ENCODE results near the gene OBP2B. TPM values are rescaled to one million over a fixed set of nuclear protein-coding genes. Genes with fewer than 3 reads are reported as not detected.

OBP2B gene
- total and polyA plus RNA-seq, 4 donors, result not detected

DNA sequence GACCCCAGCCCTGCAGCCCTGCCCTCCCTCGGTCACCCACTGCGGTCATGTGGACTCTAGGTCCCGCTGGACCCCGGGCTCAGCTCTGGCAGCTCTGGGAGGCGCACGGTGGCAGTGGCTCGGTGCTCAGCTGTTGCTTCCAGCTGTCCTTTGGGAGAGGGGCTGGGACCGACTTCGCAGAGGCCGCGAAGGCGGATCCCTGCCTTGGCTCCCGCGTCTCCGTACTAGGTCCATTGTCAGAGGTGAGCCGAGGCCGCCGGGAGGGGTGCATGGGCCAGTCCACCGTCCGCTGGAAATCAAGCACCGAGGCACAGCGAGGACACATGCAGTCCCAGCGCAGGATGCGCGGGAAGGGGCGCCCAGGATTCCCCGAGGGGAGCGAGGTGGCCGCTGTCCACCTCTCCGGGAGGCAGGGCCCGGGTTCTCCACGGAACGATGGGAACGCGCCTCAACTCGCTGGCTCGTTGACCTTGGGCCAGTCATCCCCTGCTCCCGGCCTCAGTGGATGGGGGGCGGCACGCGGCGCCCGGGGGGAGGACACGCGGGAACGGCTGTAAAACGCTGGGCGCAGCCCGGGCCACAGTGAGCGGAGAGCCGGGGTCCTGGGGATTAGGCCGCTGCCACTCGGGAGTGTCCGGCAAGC is 46.1 kb downstream of the OBP2B start:
- Histone ChIP-seq H3K36me3 (ENCODE audit: control insufficient read depth in 1 of 2, insufficient read depth in 2 of 2, low read length in 1 of 2) (no peaks in the 10 kb centered on the region), H3K4me1 (ENCODE audit: control insufficient read depth in 1 of 2, insufficient read depth in 2 of 2, low read length in 2 of 2) (no peaks in the 10 kb centered on the region), H3K27ac (ENCODE audit: low read depth in 1 of 2, low read length in 2 of 2) (no peak overlapping the region), H3K4me3 (ENCODE audit: low read length in 2 of 2) (peak overlapping the region; percentile 43 to 66), H3K9me3 (ENCODE audit: control insufficient read depth, low read length) (no peaks in the 10 kb centered on the region), H3K27me3 (ENCODE audit: control insufficient read depth in 1 of 2, insufficient read depth in 2 of 2, low read length in 1 of 2) (no peaks in the 10 kb centered on the region)
- DNase-seq (peak in 1 of 2 donors; percentile 77), ATAC-seq (ENCODE audit: low FRiP score) (peak; percentile 21)
- intact Hi-C loops (cut with DNase I), result no loop called here
- WGBS, 2 donors, result 24 to 34% methylated on average over 52 to 54 of the region's 54 CpGs

DNA sequence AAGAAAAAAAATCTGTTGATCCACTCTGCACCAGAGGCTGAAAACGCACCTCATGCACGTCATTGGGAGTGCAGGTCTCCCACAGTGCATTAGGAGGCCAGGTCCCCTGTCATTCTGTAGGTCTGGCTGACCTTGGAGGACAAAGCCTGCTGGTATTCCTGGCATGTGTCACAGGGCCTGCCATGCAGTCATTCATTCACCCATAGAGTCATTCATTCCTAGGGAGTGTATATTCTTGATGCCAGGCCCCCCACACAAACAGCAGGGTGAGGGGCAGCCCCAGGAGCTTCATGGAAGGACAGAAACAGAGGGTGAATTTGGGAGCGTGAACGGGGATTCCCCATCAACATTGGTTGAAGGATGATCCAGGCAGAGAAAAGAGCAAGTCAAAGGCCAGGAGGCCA is 47.5 kb downstream of the OBP2B start:
- no peaks in the 10 kb centered on the region for H3K27me3 ChIP-seq (ENCODE audit: control insufficient read depth in 1 of 2, insufficient read depth in 2 of 2, low read length in 1 of 2)
- intact Hi-C loops (cut with DNase I), result no loop called here
- peak in 1 of 2 donors; percentile 45 for DNase-seq
- H3K27ac ChIP-seq (ENCODE audit: low read depth in 1 of 2, low read length in 2 of 2), result no peak overlapping the region
- H3K4me1 ChIP-seq (ENCODE audit: control insufficient read depth in 1 of 2, insufficient read depth in 2 of 2, low read length in 2 of 2), result no peaks in the 10 kb centered on the region
- H3K9me3 ChIP-seq (ENCODE audit: control insufficient read depth, low read length), result no peaks in the 10 kb centered on the region
- ATAC-seq (ENCODE audit: low FRiP score), result no peak
- 70 to 86% methylated on average over 4 of the region's 4 CpGs for WGBS, 2 donors
- no peak overlapping the region for H3K4me3 ChIP-seq (ENCODE audit: low read length in 2 of 2)
- no peaks in the 10 kb centered on the region for H3K36me3 ChIP-seq (ENCODE audit: control insufficient read depth in 1 of 2, insufficient read depth in 2 of 2, low read length in 1 of 2)

DNA sequence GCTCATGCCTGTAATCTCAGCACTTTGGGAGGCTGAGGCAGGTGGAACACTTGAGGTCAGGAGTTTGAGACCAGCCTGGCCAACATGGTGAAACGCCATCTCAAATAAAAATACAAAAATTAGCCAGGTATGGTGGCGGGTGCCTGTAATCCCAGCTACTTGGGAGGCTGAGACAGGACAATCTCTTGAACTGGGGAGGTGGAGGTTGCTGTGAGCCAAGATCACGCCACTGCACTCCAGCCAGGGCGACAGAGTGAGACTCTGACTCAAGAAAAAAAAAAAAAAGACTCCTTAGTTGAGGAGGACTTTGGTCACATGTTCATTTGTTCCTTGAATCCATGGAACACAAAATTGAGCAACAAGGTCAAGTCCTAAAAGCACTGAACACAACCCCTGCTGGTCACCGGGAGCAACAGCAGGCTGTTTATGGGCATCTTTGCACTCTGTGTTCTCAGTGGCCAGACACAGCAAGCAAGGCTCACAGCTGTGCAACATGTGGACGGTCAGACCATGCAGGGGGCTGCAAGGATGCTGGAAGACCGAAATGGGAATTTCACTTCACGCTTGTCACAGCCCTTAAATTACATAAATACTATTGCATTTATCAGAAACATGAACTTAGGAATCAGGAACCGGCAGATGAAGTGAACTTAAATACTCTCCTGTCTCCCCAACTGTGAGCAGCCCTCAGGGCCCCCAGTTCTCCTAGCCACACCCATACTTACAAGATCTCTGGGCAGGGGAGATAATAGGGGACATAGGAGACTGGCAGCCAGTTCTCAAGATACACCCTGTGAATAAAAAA is 48.1 kb downstream of the OBP2B start:
- Histone ChIP-seq H3K36me3 (ENCODE audit: control insufficient read depth in 1 of 2, insufficient read depth in 2 of 2, low read length in 1 of 2) (no peaks in the 10 kb centered on the region), H3K4me3 (ENCODE audit: low read length in 2 of 2) (no peak overlapping the region), H3K27me3 (ENCODE audit: control insufficient read depth in 1 of 2, insufficient read depth in 2 of 2, low read length in 1 of 2) (no peaks in the 10 kb centered on the region), H3K9me3 (ENCODE audit: control insufficient read depth, low read length) (no peaks in the 10 kb centered on the region), H3K27ac (ENCODE audit: low read depth in 1 of 2, low read length in 2 of 2) (no peak overlapping the region), H3K4me1 (ENCODE audit: control insufficient read depth in 1 of 2, insufficient read depth in 2 of 2, low read length in 2 of 2) (no peaks in the 10 kb centered on the region)
- peak; percentile 76 to 79 for DNase-seq
- peak; percentile 84 for ATAC-seq (ENCODE audit: low FRiP score)
- 66 to 71% methylated on average over 9 of the region's 9 CpGs for WGBS, 2 donors
- intact Hi-C loops (cut with DNase I), result no loop called here

DNA sequence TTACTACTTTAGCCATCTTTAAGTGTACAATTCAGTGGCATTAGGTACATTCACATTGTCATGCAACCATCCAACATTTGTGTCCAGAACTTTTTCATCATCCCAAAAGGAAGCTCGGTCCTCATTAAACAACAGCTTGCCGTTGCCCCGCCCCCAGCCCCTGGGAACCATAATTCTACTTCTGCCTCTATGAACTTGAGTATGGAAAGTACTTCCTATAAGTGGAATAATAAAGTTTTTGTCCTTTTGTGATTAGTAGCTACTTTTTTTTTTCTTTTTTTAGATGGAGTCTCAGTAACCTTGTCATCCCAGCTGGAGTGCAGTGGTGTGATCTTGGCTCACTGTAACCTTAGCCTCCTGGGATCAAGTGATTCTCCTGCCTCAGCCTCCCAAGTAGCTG is 50.4 kb downstream of the OBP2B start:
- Histone ChIP-seq H3K27ac (ENCODE audit: low read depth in 1 of 2, low read length in 2 of 2) (no peak overlapping the region), H3K27me3 (ENCODE audit: control insufficient read depth in 1 of 2, insufficient read depth in 2 of 2, low read length in 1 of 2) (no peaks in the 10 kb centered on the region), H3K4me1 (ENCODE audit: control insufficient read depth in 1 of 2, insufficient read depth in 2 of 2, low read length in 2 of 2) (no peaks in the 10 kb centered on the region), H3K9me3 (ENCODE audit: control insufficient read depth, low read length) (no peaks in the 10 kb centered on the region), H3K4me3 (ENCODE audit: low read length in 2 of 2) (no peak overlapping the region), H3K36me3 (ENCODE audit: control insufficient read depth in 1 of 2, insufficient read depth in 2 of 2, low read length in 1 of 2) (no peaks in the 10 kb centered on the region)
- intact Hi-C loops (cut with DNase I), result no loop called here
- ATAC-seq (ENCODE audit: low FRiP score), result no peak
- no peak for DNase-seq
- WGBS, 2 donors, result 72 to 84% methylated on average over 3 of the region's 3 CpGs

Other genes starting within 250 kb of the OBP2B start
- not detected for gene GFI1B, start 230.6 kb downstream of the OBP2B start, total RNA-seq
- gene GFI1B, start 230.6 kb downstream of the OBP2B start, polyA plus RNA-seq, result not detected
- 10 to 100 TPM; 35.6 to 42.9 TPM for gene GTF3C5, start 178.3 kb downstream of the OBP2B start, total RNA-seq
- gene GTF3C5, start 178.3 kb downstream of the OBP2B start, polyA plus RNA-seq, result 10 to 100 TPM; 17.8 to 91.6 TPM
- 1 to 10 TPM; 3.6 to 4.5 TPM for gene CEL, start 147.3 kb downstream of the OBP2B start, total RNA-seq
- 1 to 10 TPM; 1.5 to 3.9 TPM for gene CEL, start 147.3 kb downstream of the OBP2B start, polyA plus RNA-seq
- gene RALGDS, start 88.0 kb downstream of the OBP2B start, total RNA-seq, result 10 to 100 TPM; 32.7 to 61.2 TPM
- gene RALGDS, start 88.0 kb downstream of the OBP2B start, polyA plus RNA-seq, result 10 to 100 TPM; 19.4 to 20.0 TPM
- 10 to 100 TPM; 12.9 to 28.9 TPM for gene GBGT1, start 45.3 kb downstream of the OBP2B start, total RNA-seq
- 1 to 10 TPM; 2.8 to 5.5 TPM for gene GBGT1, start 45.3 kb downstream of the OBP2B start, polyA plus RNA-seq
- gene ABO, start 66.0 kb upstream of the OBP2B start, total RNA-seq, result 1 to 10 TPM; 1.4 to 3.3 TPM
- gene ABO, start 66.0 kb upstream of the OBP2B start, polyA plus RNA-seq, result 1 to 10 TPM in 1 of 2 donors, under 1 TPM in 1; 0.43 to 1.8 TPM
- gene SURF6, start 126.9 kb upstream of the OBP2B start, total RNA-seq, result 10 to 100 TPM; 13.3 to 16.3 TPM
- gene SURF6, start 126.9 kb upstream of the OBP2B start, polyA plus RNA-seq, result 10 to 100 TPM; 15.7 to 23.6 TPM
- 10 to 100 TPM; 18.6 to 37.0 TPM for gene MED22, start 138.9 kb upstream of the OBP2B start, total RNA-seq
- gene MED22, start 138.9 kb upstream of the OBP2B start, polyA plus RNA-seq, result 10 to 100 TPM; 10.8 to 30.3 TPM
- gene RPL7A, start 139.0 kb upstream of the OBP2B start, total RNA-seq, result 1,000 to 10,000 TPM; 1,304 to 1,328 TPM
- 1,000 to 10,000 TPM; 2,763 to 3,584 TPM for gene RPL7A, start 139.0 kb upstream of the OBP2B start, polyA plus RNA-seq
- 10 to 100 TPM; 29.2 to 41.2 TPM for gene SURF1, start 147.2 kb upstream of the OBP2B start, total RNA-seq
- gene SURF1, start 147.2 kb upstream of the OBP2B start, polyA plus RNA-seq, result 10 to 100 TPM; 79.5 to 85.4 TPM
- gene SURF2, start 147.3 kb upstream of the OBP2B start, total RNA-seq, result 1 to 10 TPM; 9.2 to 9.9 TPM
- gene SURF2, start 147.3 kb upstream of the OBP2B start, polyA plus RNA-seq, result 10 to 100 TPM; 26.6 to 29.2 TPM
- 100 to 1,000 TPM; 114 to 123 TPM for gene SURF4, start 166.8 kb upstream of the OBP2B start, total RNA-seq
- gene SURF4, start 166.8 kb upstream of the OBP2B start, polyA plus RNA-seq, result 10 to 100 TPM; 42.3 to 71.2 TPM
- gene STKLD1, start 167.1 kb upstream of the OBP2B start, total RNA-seq, result 1 to 10 TPM in 1 of 2 donors, not detected in 1; 1.4 TPM
- gene STKLD1, start 167.1 kb upstream of the OBP2B start, polyA plus RNA-seq, result 1 to 10 TPM in 1 of 2 donors, not detected in 1; 3.5 TPM
- 10 to 100 TPM; 10.8 to 19.1 TPM for gene REXO4, start 208.8 kb upstream of the OBP2B start, total RNA-seq
- 10 to 100 TPM; 13.5 to 15.0 TPM for gene REXO4, start 208.8 kb upstream of the OBP2B start, polyA plus RNA-seq
- gene ADAMTS13, start 213.1 kb upstream of the OBP2B start, total RNA-seq, result 1 to 10 TPM; 1.3 to 3.6 TPM
- gene ADAMTS13, start 213.1 kb upstream of the OBP2B start, polyA plus RNA-seq, result 10 to 100 TPM in 1 of 2 donors, 1 to 10 TPM in 1; 2.0 to 11.9 TPM